GF-D8 (cell line): ENCODE data around the gene BBX.
"Not testable (repeated sequence)": the region's sequence is repeated elsewhere in the genome, so short reads cannot be mapped to it uniquely, and the experiment has no call there.

Source experiments
- DNase-seq: peaks from one replicate; lab custom pipeline; 2025; lab: John Stamatoyannopoulos, UW

The BBX gene

GRCh38 chr3:107543666-107544065, 20.9 kb downstream of the BBX start:
- no peak for DNase-seq

DNA sequence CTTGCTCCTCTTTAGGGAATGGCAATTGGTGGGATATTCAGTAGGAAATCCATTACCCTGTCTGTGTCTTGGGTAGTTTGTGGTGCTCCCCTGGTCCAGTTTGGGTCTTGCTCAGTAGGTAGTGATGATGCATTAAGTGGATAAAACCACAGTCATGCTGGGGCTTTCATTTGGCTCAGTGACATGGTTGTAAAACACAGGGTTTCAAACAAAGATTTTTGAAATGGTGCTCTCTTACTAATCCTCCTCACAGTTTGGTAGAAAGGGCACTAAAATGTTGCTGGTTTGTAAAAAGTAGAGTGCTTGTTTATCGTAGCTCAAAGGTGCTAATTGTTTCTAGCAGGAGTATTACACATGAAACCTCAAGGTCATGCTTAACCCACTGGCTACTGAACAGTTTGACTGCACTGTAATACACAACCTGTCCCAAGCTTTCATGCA, 22.9 kb downstream of the BBX start:
- no peak for DNase-seq

DNA sequence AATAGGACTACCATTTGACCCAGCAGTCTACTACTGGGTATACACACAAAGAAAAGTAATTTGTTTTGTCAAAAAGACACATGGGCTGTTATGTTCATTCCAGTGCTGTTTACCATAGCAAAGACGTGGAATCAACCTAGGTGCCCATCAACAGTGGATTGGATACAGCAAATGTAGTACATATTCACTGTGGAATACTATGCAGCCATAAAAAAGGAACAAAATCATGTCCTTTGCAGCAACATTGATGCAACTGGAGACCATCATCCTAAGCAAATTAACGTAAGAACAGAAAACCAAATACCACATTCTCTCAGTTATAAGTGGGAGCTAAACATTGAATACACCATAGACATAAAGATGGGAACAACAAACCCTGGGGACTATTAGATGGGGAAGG, 25.8 kb downstream of the BBX start:
- DNase-seq, result no peak

- no peak for DNase-seq
These were observed 32.6 kb downstream of the BBX start for GRCh38 chr3:107555359-107555758.

GRCh38 chr3:107557743-107558142, 35.0 kb downstream of the BBX start:
- no peak for DNase-seq

GRCh38 chr3:107560166-107560565, 37.4 kb downstream of the BBX start:
- no peak for DNase-seq

- no peak for DNase-seq
These were observed 39.2 kb downstream of the BBX start for GRCh38 chr3:107561980-107562379.

GRCh38 chr3:107562969-107563529, 40.3 kb downstream of the BBX start:
- no peak for DNase-seq

DNA sequence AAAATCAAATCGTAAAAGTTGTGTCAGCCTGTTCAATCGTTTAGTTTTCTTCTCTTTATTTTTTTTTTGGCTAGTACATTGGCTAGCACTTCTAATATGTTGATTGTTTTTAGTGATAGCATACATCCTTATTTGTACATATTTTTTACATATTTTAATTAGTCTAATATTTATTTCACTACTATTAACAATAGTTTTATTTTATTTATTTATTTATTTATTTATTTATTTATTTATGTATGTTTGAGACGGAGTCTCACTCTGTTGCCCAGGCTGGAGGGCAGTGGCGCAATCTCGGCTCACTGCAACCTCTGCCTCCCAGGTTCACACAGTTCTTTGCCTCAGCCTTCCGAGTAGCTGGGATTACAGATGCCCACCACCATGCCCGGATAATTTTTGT, 42.5 kb downstream of the BBX start:
- DNase-seq, result not testable (repeated sequence)

- not testable (repeated sequence) for DNase-seq
These were observed 48.3 kb downstream of the BBX start for GRCh38 chr3:107571089-107571488.

DNA sequence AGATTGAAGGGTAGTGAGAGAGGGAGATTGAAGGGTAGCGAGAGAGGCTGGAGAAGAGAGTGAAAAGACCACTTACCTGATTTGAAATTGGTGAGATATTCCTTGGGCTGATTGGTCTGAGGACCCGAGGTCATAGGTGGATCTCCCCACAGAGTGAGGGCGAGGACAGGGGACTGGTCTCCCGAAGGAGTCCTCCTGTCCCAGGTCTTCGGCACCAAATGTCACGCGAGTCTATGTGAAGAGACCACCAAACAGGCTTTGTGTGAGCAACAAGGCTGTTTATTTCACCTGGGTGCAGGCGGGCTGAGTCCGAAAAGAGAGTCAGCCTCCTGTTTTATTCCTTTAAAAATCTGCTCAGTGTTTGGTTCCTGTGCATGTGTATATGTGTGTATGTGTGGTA, 48.7 kb downstream of the BBX start:
- not testable (repeated sequence) for DNase-seq

GRCh38 chr3:107574650-107575049, 51.9 kb downstream of the BBX start:
- DNase-seq, result peak; percentile 11

DNA sequence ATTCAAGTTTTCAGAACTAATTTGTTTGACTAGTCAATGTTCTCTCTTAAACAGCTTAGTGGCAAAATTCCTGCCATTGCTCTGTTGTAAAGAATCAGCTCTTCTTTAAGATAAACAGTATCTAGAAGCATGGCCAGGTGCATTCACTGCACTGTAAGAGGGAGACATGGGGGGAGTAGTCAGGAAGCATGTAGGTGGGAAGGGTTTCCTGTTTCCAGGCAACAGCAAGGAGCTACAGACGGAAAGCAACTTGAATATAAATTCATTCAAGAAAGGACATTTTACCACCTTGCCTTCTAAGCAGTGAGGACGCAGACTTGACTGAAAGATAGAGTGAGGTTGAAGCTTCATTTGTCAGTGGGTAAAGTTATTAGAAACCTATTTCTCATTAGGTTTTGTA, 55.3 kb downstream of the BBX start:
- DNase-seq, result no peak

- no peak for DNase-seq
These were observed 55.8 kb downstream of the BBX start for GRCh38 chr3:107578523-107578922.

DNA sequence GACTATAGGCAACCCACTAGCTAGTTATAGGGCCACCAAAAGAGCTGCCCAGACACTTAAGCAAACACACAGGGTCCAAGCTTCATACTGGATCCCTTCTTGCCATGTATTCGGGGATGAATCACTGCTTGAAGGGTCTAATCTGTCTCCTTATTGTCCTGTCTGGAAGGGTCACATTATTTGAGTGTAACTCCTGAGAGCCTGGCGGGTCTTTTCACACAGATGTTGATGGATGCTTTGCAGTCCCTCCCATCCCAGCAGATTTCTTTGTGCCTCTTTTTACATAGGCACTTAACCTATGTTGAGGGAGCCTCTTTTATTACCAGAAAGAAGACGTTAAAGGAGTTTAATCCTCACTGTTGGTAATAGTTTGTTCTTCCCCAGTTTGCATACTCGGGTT, 56.6 kb downstream of the BBX start:
- no peak for DNase-seq

- no peak for DNase-seq
These were observed 58.5 kb downstream of the BBX start for GRCh38 chr3:107581230-107581629.

GRCh38 chr3:107588217-107588616, 65.5 kb downstream of the BBX start:
- DNase-seq, result no peak

DNA sequence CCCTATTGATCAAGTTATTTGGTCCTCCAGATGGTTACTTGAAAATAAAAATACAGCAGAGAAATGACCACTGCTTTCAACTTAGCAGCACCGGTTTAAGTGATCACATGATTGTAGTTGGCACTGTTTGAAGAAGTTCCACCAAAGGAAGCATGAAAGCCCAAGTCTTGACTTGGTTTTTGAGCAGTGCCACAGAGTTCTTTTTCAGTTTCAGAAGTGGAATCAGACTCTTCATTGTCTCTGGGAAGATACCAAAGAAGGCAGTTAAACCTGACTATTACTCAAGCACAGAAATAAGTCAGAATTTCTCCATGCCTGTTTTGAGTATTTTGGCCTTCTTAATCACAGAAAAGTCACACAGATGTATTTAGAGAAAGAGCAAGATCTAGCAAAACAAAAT, 66.7 kb downstream of the BBX start:
- DNase-seq, result no peak

DNA sequence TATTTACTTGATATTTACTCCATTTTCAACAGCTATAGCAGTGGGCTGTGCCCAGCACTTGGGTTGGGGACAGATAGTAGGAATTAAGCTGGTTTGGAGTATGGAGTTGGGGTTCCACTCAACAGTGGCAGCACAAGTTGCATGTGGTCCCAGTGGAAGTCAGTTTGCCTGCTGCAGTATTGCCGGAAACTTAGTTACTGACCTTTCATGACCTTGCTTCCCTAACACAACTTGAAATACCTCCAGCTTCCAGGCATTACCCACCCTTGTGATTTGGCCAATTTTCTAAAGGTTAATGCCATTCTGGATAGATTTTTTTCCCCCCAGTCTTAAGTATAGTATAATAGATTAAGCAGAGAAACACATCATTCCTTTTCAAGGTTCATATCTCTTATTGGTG, 68.0 kb downstream of the BBX start:
- DNase-seq, result no peak

- no peak for DNase-seq
These were observed 69.3 kb downstream of the BBX start for GRCh38 chr3:107592073-107592472.

GRCh38 chr3:107594870-107595269, 72.1 kb downstream of the BBX start:
- no peak for DNase-seq

- no peak for DNase-seq
These were observed 73.9 kb downstream of the BBX start for GRCh38 chr3:107596639-107597038.

DNA sequence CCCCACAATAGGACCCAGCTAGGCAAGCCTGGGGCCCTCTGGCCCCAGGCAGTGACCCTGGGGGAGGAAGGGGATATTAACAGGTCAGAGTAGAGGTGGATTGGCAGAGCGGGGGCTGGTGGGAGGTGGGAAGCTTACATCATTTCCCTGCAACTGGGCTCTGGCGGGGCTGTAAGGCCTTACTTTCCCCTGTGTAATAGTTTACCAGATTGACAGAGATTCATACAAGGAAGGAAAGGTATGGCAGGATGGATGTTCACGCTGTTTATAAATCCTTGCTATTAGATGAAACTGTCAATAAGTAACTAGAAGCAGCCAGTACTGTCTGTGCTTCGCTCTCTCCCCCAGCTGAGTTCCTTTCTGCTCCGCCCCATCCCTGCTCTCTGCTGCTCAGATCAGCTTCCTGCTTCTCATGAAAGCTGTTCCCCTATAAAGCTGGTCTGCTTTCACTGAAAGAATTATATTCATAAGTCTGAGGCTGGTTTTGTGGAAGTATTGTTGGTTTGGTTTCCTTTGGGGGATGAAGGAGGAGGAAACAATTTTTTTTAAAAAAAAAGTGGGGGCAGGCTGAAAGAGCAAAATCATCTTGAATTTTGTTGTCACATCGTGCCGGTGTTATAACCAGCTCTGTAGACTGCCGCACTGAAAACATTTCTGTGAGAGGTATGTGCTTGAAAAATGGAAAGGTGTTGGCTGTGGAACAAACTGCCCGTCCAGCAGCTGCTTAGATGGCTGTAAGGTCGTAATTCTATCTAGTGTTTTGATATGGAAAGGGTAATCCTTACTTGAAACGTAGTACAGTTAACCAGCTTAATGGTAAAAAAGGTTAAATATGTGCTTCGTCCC, 76.4 kb downstream of the BBX start:
- DNase-seq, result peak; percentile 40

DNA sequence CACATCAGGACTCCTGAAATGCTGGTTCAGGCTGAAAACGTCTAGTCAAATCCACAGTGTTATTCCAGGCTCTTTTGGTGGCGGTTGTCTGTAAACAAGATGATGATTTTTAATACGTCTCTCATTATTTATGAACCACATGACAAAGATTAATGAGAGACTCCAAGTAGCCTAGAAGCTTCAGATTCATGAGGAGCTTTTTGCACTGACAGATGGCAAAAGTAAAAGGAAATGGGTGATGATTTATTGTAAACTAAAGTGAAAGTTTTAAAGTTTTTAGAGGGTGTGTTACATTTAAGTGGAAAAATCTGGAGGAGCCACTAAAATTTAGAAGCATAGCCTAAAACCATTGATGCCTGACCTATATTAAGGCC, 77.0 kb downstream of the BBX start:
- DNase-seq, result no peak
